Measurements from ENCODE around the gene DDI1.

DDI1 gene

DNA sequence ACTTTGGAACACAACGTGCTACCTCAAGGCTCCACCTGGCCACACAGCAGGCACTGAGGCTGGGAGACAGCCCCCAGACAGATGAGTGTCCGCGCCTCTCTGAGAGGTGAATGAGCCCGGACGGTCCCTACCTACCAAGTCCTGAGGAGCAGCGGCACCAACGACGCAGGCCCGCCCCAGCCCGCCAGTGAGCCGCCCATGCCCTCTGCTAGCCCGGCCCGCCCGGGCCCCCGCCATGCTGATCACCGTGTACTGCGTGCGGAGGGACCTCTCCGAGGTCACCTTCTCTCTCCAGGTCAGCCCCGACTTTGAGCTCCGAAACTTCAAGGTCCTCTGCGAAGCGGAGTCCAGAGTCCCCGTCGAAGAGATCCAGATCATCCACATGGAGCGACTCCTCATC is at the start of gene DDI1:
Gene DDI1 (plus strand): TSS at position 53 of the 400 bp plus-strand sequence. CDS start 183 bp downstream, at position 236.
- in situ Hi-C loops (cut with MboI; ENCODE audit: low sequenced_read_pairs): no loop called here

DNA sequence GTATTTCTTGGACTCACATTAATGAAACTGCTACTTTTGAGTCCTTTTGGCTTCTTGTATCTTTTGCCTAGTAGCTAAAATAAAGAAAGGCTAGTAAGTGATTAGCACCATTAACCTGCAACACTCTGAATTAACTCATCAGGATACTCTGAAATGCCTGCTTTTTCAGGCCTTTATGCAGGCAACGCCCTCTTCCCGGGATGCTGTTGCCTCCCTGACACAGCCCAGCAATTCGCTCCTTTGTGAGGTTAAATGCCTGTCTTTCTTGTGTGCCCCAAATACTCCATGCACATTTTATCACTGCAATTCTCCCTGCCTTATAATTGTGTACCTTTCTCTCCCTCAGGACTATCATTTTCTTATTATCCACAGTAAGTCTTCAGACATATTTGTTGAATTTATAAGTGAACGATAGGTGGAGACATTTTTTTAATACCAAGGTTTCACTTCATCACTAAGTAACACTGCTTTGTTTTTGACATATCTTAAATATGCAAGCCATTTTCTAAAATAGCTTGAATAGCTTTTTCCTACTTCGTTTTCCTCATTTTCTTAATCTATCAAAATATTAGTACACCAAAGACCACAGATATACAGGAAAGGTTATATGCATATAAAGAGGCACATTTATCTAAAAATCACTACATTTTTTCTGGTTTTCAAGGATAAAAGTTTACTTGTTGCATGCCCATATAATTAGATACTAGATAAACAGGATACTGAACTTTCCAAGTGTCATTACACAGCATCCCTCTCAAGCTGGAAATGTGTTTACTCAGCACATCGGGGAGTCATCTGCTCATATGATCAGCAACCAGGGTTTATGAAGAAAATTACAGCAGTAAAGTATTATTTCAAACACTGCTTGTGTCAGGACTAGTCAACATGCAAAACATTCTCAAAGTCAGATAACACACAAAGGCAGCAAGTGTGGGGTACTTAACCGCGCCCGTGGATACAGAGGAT is 48.5 kb upstream of the DDI1 start:
- in situ Hi-C loops (cut with MboI; ENCODE audit: low sequenced_read_pairs): no loop called here

DNA sequence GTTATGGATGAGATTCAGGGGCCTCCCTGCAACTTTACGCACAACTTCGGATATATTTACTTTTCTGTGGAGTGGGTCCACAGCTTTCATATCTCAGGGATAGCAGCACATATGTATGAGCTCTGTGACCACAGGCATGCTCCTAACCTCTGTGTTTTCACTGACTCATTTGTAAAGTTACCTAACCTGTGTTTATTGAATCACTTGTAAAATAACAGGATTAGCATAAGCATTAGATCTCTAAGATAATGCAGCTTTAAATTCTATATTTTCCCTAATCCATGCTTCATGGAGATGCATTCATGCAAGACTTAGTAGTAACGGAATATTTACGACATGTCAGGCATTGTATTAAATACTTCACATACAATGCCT is 47.9 kb upstream of the DDI1 start:
- in situ Hi-C loops (cut with MboI; ENCODE audit: low sequenced_read_pairs): no loop called here

DNA sequence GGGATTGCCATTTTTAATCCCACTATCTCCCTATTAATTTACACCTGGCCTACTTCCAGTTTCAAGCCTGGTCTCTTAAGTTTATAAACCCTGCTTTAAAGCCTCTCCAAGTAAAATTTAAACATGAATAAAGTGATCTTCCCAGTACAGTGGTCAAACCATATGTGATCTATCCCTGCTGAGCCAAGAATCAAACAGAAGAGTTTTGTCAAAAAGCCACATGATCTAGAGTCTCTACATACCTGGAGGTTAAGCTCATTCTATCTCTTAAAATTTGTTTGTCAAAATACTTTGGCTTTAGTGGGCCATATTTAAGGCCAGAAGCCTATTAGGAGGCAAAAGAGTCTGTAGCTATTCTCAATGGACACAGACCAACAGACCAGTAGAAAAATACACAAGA is 42.9 kb upstream of the DDI1 start:
- in situ Hi-C loops (cut with MboI; ENCODE audit: low sequenced_read_pairs): no loop called here

DNA sequence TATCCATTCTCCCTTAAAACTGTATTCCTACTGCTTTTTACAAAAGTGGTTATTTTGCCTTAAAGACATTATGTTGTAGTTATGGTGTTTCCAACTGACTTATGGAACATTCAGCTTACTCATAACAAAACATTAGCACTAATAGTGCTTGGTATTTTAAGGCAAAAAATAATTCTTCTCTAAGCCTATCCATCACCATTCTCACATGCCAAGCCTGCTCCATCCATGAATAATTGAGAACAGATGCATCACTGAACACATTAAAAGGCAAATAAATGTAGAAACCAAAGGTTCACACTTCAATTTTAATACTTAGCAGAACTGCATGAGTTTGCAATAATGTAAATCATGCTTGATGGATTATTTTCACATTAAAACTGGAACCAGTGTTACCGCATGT is 42.3 kb upstream of the DDI1 start:
- in situ Hi-C loops (cut with MboI; ENCODE audit: low sequenced_read_pairs): no loop called here

DNA sequence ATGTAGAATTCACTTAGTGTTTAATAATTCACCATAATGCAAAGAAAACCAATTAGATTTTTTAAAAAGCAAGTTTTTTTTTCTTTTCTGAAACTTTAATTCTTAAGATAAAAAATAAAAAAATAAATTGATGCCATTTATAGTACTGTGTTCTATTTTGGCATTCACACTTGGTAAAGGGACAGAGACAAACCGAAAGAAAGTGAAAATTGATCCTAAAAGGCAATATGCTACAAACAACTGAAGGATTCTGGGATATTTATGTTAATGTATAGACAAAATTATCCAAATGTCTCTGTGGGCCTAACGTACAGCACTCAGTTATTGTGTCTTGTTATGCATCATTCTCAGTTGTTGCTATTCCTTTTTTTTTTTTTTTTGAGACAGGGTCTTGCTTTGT is 41.9 kb upstream of the DDI1 start:
- in situ Hi-C loops (cut with MboI; ENCODE audit: low sequenced_read_pairs): no loop called here

DNA sequence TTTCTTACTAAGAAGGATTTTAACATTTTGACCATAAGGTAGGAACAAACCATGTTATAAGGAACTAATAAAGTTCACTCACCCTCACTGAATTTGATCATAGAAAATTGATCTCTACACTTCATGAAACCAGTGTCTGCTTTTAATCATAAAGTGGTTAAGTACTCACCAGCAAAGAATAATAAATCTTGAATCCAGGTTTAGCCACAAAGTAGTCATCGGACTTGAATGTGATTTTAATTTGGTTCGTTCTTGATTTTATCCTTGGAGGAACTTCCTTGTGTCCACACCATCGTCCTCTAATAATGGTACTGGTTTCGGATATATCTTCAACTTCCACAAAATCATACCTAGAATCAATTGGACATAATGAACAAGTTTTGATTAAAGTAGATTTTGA is 40.5 kb upstream of the DDI1 start:
- in situ Hi-C loops (cut with MboI; ENCODE audit: low sequenced_read_pairs): no loop called here

DNA sequence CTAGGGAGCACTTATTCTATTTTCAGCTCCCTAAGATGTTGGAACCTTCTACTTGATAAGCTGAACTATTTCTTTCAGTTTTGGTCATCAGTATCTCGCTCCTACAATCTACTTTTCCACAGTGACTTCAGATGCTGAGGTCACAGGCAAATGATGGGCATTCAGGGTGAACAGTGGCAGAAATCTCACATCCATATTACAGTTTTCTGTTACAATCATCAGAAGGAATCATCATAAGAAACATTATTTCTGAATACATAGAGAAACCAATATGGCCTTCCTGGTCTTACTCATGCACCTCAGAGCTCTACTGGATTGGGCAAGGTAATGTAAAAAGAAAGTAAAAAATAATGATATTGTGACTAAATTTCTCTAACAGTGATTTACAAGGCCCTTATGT is 39.4 kb upstream of the DDI1 start:
- in situ Hi-C loops (cut with MboI; ENCODE audit: low sequenced_read_pairs): no loop called here

DNA sequence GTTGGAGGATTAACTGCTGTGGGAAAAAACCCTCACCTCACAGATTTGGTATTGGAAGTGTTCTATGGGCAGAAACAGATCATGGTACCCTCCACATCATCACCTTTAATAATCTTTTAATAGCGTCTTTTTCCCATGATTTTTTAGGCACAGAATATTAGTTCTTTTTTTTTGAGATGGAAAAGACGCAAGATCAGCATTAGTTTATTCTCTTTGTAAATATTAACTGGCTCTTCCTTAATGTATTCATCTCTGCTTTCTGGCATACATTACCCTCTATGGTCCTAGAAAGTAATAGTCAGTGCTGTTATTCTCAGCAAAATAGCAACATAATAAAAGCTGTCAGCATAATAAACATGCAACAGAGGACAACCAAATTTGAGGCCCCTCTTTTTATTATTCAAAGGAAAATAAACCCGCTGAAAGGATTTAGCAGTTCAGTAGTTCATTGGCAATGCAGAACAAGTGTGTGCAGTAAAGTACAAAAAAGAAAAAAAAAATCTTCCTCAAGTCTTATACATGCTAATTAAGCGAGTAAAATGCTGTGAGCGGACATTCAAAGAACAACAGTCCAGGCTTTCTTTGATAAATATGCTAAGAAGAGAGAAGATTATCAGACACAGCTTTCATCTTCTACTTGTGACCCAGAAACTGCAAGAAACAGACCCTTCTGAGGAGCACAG is 37.5 kb upstream of the DDI1 start:
- in situ Hi-C loops (cut with MboI; ENCODE audit: low sequenced_read_pairs): no loop called here

DNA sequence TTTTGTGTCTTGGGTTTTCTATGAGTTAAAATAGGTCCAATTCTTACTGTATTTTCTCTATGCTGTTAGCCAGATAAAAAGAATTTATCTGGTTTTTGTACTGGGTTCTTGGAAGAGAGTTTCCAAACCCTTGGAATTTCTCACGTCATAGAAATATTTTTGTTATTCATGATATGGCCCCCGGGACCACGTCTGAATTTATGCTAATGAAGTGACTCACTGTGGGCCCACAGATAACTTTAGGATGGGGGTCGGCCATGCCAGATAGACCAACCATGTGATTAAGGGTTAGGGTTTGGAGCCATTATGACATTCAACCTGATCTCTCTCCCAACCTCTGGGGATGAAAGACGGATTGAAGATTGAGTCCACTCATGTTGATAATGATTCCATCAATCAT is 35.6 kb upstream of the DDI1 start:
- in situ Hi-C loops (cut with MboI; ENCODE audit: low sequenced_read_pairs): no loop called here

DNA sequence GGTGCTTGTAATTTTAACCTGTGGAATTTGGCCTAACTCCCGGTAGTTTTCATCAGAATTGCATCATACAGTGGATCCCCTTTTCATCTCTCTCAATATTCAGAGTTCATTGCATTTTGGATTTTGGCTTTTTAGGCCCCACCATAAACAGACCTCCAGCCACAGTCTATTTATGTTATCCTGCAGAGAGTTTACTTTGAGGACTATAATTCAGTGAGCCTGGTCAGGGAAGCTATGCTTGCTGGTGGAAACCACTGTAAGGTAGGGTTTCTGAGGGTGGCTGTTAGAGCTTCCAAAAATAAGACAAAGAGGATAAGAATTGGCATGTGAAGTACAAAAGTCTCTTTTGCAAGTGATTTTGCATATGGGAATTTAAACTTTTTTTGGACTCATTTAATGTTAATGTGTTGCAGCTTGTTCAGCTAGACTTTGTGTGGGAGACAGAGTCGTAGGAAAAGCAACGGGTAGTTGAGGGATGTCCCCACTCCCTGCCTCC is 34.8 kb upstream of the DDI1 start:
- in situ Hi-C loops (cut with MboI; ENCODE audit: low sequenced_read_pairs): no loop called here

DNA sequence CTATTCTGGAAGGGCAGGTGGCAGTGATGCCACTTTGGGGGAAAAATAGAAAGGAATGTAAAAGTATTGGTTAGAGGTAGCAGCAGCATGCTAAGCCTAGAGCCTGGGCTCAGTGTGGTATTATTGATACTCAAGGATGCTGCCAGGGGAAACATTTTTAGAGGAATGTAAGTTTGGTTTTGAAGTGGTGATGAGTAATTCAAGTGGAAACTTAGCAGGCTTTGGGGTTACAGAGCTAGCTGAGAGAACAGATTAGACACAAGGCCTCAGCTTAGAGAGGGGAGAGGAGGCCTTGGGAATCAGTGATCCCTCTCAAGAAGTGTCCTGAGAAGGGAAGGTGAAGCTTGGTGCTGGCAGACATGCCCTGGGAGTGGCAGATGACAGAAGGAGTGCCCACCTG is 32.9 kb upstream of the DDI1 start:
- in situ Hi-C loops (cut with MboI; ENCODE audit: low sequenced_read_pairs): no loop called here

DNA sequence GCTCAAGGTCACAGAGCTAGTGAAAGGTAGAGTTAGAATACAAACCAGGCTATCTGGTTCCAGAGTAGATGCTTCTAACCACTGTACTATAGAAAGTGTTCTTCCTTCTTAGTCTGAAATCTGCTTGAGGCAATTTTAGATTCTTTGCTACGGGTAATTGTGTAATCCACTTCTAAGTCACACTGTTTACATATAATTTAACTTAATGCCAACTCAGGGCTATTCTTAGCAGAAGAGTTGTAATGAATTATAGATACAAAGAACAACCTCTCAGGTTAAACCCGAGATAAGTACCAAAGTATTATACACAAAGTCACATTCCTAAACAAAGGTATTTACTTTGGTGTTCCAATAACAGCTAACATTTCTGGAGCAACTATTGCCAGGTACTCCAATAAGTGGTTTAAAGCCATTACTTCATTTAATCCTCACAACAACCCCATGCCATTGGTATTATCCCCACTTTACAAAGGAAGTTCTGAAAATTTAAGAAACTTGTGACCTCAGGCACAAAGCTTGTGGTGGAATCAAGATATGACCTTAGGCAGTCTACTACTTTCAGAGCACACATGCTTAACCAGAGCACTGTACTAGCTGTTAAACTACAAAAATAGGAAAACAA is 31.1 kb upstream of the DDI1 start:
- in situ Hi-C loops (cut with MboI; ENCODE audit: low sequenced_read_pairs): no loop called here

DNA sequence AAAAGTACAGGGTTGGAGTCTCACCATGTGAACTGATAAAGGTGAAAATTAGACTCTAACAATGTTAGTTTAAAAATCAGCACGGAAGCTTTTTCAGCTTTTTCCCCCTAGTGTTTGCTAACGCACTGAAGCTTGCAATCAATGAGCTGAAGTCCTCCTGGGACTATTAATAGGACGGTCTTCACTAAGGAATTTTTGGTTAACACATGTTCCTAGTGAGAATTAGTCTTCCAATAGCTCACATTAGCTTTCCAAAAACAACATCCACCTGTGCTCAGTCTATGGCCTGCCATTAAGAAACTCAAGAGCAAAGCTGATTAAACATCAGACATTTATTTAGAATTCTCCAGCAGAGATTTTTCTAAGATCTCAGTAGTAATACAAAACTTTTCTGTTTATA is 26.7 kb upstream of the DDI1 start:
- in situ Hi-C loops (cut with MboI; ENCODE audit: low sequenced_read_pairs): no loop called here

DNA sequence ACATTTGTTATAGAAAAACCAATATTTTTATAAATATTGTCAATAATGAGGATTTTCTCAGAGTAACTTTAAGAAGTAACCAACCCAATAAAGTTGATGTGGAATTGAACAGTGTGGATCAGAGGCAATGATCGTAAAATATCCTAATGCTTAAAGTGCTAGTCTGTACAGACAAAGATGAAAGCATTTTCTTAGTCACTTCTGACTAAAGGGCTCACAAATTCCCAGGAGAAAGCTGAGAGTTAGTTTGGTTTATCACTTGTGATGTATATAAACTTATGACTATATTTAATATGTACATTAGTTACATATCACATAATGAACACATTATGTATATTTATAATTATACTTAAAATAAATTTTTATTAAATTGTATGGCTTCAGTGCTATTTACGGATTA is 25.4 kb upstream of the DDI1 start:
- in situ Hi-C loops (cut with MboI; ENCODE audit: low sequenced_read_pairs): no loop called here

DNA sequence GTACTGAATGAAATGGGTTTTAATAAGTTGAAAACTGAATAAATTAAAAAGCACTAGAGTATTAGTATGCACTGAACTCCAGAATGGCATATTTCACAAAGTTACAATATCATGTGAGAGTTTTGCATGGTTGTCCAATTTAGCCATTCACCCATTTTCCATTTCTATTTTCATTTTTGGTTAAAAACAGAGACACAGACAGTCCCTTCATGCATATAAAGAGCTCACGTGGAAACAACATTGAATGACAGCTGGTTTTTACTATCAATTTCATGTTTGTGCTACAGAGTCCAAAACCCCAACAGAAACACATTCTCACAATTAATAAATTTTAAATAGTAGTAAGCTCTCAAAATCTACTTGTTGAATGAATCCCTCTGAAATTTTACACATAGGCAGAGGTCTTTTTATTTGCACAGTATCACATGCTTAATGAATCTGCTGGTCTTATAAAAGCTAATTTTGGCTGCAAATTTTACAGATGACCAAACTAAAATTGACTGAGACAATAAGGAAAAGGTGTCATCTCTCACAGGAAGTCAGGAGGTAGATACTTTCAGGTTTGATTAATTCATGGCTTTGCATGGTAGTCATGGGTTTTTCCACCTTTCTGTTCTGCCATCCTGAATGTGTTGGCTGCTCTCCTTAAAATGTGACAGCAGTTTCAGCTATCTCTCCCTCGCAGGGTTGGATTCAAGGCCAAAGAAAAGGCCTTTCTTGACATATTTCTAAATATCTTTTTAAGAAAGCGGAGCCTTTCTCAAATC is 20.6 kb upstream of the DDI1 start:
- in situ Hi-C loops (cut with MboI; ENCODE audit: low sequenced_read_pairs): no loop called here

DNA sequence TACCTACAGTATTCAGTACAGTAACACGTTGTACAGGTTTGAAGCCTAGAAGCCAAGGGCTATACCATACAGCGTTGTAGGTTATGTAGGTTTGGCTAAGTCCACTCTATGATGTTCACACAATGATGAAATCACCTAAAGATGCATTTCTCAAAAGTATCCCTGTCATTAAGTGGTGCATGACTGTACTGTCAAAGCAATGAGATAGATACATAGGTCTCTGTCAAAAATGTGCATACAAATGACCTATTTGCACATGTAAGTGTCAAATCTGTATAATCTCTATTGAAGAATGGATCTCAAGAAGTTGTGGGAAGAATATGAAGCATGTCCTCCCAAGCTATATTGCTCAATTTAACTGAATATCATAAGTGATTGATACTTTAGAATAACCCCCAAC is 11.9 kb upstream of the DDI1 start:
- in situ Hi-C loops (cut with MboI; ENCODE audit: low sequenced_read_pairs): no loop called here

DNA sequence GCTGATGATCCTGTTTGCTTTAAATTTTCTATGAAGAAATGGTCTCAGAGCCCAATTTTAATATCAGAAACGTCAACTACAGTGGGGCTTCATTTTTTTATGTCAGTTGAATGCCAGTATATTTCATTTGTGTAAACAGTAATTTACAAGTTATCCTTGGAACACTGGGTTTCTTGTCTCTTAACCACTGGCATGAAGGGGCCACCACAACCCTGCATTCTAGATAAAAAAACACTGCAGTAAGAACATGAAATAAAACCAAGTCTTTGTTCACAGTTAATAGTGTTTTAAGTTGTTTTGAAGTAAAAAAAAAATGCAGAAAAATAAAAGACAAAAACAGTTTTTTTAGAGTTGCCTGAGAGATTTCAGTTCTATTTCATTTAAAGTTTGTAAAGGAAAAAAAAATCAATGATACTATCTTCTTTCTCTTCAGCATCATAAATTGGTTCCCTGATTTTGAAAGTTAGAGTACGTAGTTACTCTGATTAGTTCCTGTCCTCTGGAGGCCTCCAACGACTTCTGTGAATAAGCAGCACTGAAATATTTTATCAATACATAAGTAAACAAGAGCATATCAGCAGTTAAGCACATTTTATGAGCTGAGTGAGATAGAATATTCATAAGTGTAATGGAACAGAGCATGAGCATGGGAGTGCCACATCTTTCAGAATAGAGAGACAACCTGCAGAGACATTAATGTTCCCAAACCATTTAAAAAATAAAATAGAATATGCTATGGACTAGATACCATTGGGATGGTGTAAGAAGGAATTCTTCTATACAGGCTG is 7.8 kb upstream of the DDI1 start:
- in situ Hi-C loops (cut with MboI; ENCODE audit: low sequenced_read_pairs): no loop called here

DNA sequence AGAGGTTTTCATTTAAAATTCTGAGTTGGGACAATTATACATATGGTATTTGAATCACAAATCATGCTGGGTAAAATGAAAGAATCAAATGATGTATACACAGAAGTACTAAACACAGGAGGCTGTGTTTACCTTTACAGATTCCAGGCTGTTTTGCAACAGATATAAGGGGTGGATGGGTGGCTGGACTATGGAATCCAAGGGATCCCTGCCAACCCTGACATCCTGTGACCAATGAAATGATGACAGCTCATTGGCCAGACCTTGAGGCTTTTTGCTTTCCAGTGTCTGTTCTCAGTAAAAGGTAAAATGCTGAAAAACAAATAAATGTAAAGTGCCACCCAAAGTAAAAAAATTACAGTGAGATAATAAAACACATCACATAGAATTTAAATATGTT is 3.3 kb upstream of the DDI1 start:
- in situ Hi-C loops (cut with MboI; ENCODE audit: low sequenced_read_pairs): no loop called here

DNA sequence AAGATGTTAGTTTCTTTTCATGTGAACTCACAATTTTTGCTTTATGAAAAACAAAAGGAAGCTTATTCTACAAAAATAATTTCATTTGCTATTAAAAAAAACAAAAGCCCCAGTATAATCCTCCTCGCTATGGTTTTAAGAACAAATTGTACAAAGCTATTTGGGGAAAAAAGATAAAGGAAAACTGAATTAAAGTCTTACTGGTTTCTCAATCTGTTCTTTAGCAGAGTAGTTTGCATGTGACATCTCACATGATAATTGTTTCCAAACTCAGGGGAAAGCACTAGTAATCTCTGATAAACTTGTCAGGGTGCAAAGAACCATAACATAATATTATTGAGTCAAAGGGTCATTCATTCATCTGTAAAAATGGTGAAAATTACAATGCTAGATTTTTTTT is 2.9 kb upstream of the DDI1 start:
- in situ Hi-C loops (cut with MboI; ENCODE audit: low sequenced_read_pairs): no loop called here
